ENCODE data around the gene PMS2. TPM values are rescaled to one million over a fixed set of nuclear protein-coding genes. Genes with fewer than 3 reads are reported as not detected.
A peak's percentile ranks its signal among the peaks of the same experiment; 100 is the strongest.

PMS2 gene
- total and polyA plus RNA-seq, 9 of the 15 experiments (the other 6 are each of a cell fraction or from before 2014, with no cell fraction given): 4.9 to 27.6 (median 16.5) TPM

GRCh38 chr7:6026011-6026819, 17.4 kb upstream of the PMS2 start (continued):
- TF ChIP-seq SPI1 (IDR thresholded peaks at IDR 0.05; ENCODE audit: borderline replicate concordance, low read depth, low read length): 0 out of 2 replicates have a peak, but pooled peaks have one; percentile 25
- no peak for TF ChIP-seq KAT8 (IDR thresholded peaks at IDR 0.05; ENCODE audit: low read depth)
- no peak for TF ChIP-seq SUPT5H (IDR thresholded peaks at IDR 0.05)
- TF ChIP-seq MLLT1 (IDR thresholded peaks at IDR 0.05): no peak
- no peak for TF ChIP-seq NFXL1 (CRISPR knock-in tag; IDR thresholded peaks at IDR 0.05)
- no peak for TF ChIP-seq SMAD1 (IDR thresholded peaks at IDR 0.05; ENCODE audit: low read depth, low read length, partially characterized antibody)
- TF ChIP-seq PHF20 (IDR thresholded peaks at IDR 0.05; ENCODE audit: partially characterized antibody): no peak
- no peak for TF ChIP-seq SFPQ (IDR thresholded peaks at IDR 0.05; ENCODE audit: low read depth, low read length)
- no peak for TF ChIP-seq ZNF699 (CRISPR knock-in tag; IDR thresholded peaks at IDR 0.05; ENCODE audit: insufficient replicate concordance)
- TF ChIP-seq ELF1 (tag; IDR thresholded peaks at IDR 0.05): 0 out of 2 replicates have a peak, but pooled peaks have one; percentile 33
- TF ChIP-seq ZNF224 (CRISPR knock-in tag; IDR thresholded peaks at IDR 0.05): no peak
- no peak for TF ChIP-seq C11orf30 (IDR thresholded peaks at IDR 0.05; ENCODE audit: low read depth)
- TF ChIP-seq EGR1 (conservative IDR thresholded peaks at IDR 0.05): no peak
- TF ChIP-seq CREM (IDR thresholded peaks at IDR 0.05; ENCODE audit: low read depth): no peak
- TF ChIP-seq, protein P1, sequence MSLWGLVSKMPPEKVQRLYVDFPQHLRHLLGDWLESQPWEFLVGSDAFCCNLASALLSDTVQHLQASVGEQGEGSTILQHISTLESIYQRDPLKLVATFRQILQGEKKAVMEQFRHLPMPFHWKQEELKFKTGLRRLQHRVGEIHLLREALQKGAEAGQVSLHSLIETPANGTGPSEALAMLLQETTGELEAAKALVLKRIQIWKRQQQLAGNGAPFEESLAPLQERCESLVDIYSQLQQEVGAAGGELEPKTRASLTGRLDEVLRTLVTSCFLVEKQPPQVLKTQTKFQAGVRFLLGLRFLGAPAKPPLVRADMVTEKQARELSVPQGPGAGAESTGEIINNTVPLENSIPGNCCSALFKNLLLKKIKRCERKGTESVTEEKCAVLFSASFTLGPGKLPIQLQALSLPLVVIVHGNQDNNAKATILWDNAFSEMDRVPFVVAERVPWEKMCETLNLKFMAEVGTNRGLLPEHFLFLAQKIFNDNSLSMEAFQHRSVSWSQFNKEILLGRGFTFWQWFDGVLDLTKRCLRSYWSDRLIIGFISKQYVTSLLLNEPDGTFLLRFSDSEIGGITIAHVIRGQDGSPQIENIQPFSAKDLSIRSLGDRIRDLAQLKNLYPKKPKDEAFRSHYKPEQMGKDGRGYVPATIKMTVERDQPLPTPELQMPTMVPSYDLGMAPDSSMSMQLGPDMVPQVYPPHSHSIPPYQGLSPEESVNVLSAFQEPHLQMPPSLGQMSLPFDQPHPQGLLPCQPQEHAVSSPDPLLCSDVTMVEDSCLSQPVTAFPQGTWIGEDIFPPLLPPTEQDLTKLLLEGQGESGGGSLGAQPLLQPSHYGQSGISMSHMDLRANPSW (CRISPR knock-in tag; IDR thresholded peaks at IDR 0.05): no peak
- TF ChIP-seq POLR2G (IDR thresholded peaks at IDR 0.05; ENCODE audit: low read depth, low read length): peak; percentile 58
- TF ChIP-seq, protein P2, sequence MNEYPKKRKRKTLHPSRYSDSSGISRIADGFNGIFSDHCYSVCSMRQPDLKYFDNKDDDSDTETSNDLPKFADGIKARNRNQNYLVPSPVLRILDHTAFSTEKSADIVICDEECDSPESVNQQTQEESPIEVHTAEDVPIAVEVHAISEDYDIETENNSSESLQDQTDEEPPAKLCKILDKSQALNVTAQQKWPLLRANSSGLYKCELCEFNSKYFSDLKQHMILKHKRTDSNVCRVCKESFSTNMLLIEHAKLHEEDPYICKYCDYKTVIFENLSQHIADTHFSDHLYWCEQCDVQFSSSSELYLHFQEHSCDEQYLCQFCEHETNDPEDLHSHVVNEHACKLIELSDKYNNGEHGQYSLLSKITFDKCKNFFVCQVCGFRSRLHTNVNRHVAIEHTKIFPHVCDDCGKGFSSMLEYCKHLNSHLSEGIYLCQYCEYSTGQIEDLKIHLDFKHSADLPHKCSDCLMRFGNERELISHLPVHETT (CRISPR knock-in tag; conservative IDR thresholded peaks at IDR 0.05 in 1 of 2, IDR thresholded peaks at IDR 0.05 in 1 of 2): no peak
- TF ChIP-seq RBM14 (IDR thresholded peaks at IDR 0.05; ENCODE audit: borderline replicate concordance, insufficient read depth, low read depth, low read length): 0 out of 2 replicates have a peak, but pooled peaks have one; percentile 31
